GM12875 (cell line): ENCODE data around the gene CRCP.
"Not testable (repeated sequence)": the region's sequence is repeated elsewhere in the genome, so short reads cannot be mapped to it uniquely, and the experiment has no call there.

Experiments used
- H3K4me3 ChIP-seq: one replicate; pipeline ENCODE4 v1.5.1; 2011; ENCODE audit warnings: low read depth, low read length, control low read depth
- CTCF ChIP-seq: IDR thresholded peaks from 2 replicates; pipeline ENCODE4 v1.5.1; 2011; ENCODE audit warnings: low read depth, mild to moderate bottlenecking, control low read depth, inconsistent platforms, low read length, moderate library complexity, borderline replicate concordance; ENCODE audit not compliant: insufficient read depth

The CRCP gene

GRCh38 chr7:66153691-66154090 is 39.0 kb downstream of the CRCP start:
- no peak overlapping the region for H3K4me3 ChIP-seq
- no peak for TF ChIP-seq CTCF

- not testable (repeated sequence) for H3K4me3 ChIP-seq
These were observed 41.4 kb downstream of the CRCP start for GRCh38 chr7:66156035-66156434.

- no peak overlapping the region for H3K4me3 ChIP-seq
- no peak for TF ChIP-seq CTCF
These were observed 42.4 kb downstream of the CRCP start for GRCh38 chr7:66157060-66157459.

- no peak overlapping the region for H3K4me3 ChIP-seq
- no peak for TF ChIP-seq CTCF
These were observed 48.0 kb downstream of the CRCP start for GRCh38 chr7:66162622-66163021.

- H3K4me3 ChIP-seq = no peak overlapping the region
- TF ChIP-seq CTCF = no peak
These were observed 48.6 kb downstream of the CRCP start for GRCh38 chr7:66163186-66163610.

GRCh38 chr7:66164356-66164755 is 49.7 kb downstream of the CRCP start:
- H3K4me3 ChIP-seq = no peak overlapping the region
- no peak for TF ChIP-seq CTCF

- no peak for TF ChIP-seq CTCF
- no peak overlapping the region for H3K4me3 ChIP-seq
These were observed 53.2 kb downstream of the CRCP start for GRCh38 chr7:66167773-66168387.

GRCh38 chr7:66169616-66170015 is 55.0 kb downstream of the CRCP start:
- no peak for TF ChIP-seq CTCF
- H3K4me3 ChIP-seq = no peak overlapping the region
